A673 (cell line): Measurements from ENCODE around the gene ZFPL1. TPM values are rescaled to one million over a fixed set of nuclear protein-coding genes. Genes with fewer than 3 reads are reported as not detected.

Experiments
- Bru-seq: library from RNA; stranded (reverse); fragments of 400-500 nt; gene quantifications from one replicate; lab custom pipeline; 2021; lab: Mats Ljungman, UMichigan
- BruChase-seq, 2 experiments: library from RNA; stranded (reverse); fragments of 400-500 nt; gene quantifications; one replicate each; lab custom pipeline; 2021; lab: Mats Ljungman, UMichigan
- BruUV-seq: library from RNA; stranded (reverse); fragments of 400-500 nt; replicated peaks from 2 replicates; lab custom pipeline; 2021; lab: Mats Ljungman, UMichigan
- CTCF ChIA-PET: fragments of 300-600 bp; sonication (Branson Sonifier 250); formaldehyde crosslinking; loops from one replicate; lab custom pipeline; 2022; ENCODE audit warnings: antibody characterized with exemption; lab: Charles Lee
- POLR2A ChIA-PET: fragments of 300-600 bp; sonication (Branson Sonifier 250); formaldehyde crosslinking; loops from one replicate; lab custom pipeline; 2022; ENCODE audit warnings: antibody characterized with exemption; ENCODE audit not compliant: low non-redundant PET; lab: Charles Lee
- DNase-seq: peaks from one replicate; pipeline ENCODE4 v3.0.0-alpha.2; 2015; ENCODE audit warnings: low spot score
- H3K27ac ChIP-seq: fragments of 200-600 bp; sonication (generic); 2 replicates; pipeline ENCODE4 v1.5.1; 2016; ENCODE audit warnings: mixed run types, low read depth, mild to moderate bottlenecking, mixed read lengths, antibody characterized with exemption, low read length; ENCODE audit not compliant: poor library complexity, severe bottlenecking
- H3K27me3 ChIP-seq: fragments of 200-600 bp; sonication (generic); replicated peaks from 2 replicates; pipeline ENCODE4 v1.6.1; 2017; ENCODE audit warnings: mixed run types, low read depth, mild to moderate bottlenecking, mixed read lengths, antibody characterized with exemption, low read length; ENCODE audit not compliant: insufficient read depth, poor library complexity
- H3K36me3 ChIP-seq: fragments of 200-600 bp; sonication (generic); 2 replicates; pipeline ENCODE4 v1.6.1; 2016; ENCODE audit warnings: mixed run types, mild to moderate bottlenecking, mixed read lengths, antibody characterized with exemption, low read length; ENCODE audit not compliant: insufficient read depth, poor library complexity, severe bottlenecking
- H3K4me1 ChIP-seq: fragments of 200-600 bp; sonication (generic); 2 replicates; pipeline ENCODE4 v1.6.1; 2017; ENCODE audit warnings: mixed run types, mild to moderate bottlenecking, mixed read lengths, antibody characterized with exemption, low read length; ENCODE audit not compliant: insufficient read depth, poor library complexity, severe bottlenecking
- H3K4me3 ChIP-seq: fragments of 200-600 bp; sonication (generic); 2 replicates; pipeline ENCODE4 v1.5.1; 2016; ENCODE audit warnings: low read depth, mixed run types, mild to moderate bottlenecking, mixed read lengths, low read length; ENCODE audit not compliant: poor library complexity, severe bottlenecking
- H3K9me3 ChIP-seq: fragments of 200-600 bp; sonication (generic); 2 replicates; pipeline ENCODE4 v1.6.1; 2016; ENCODE audit warnings: mixed run types, low read depth, mild to moderate bottlenecking, mixed read lengths, antibody characterized with exemption, low read length; ENCODE audit not compliant: poor library complexity, severe bottlenecking
- CTCF ChIP-seq: fragments of 300-800, 200-600 bp; sonication (generic); conservative IDR thresholded peaks from 2 replicates; pipeline ENCODE4 v1.5.1; 2017; ENCODE audit warnings: low read depth, mild to moderate bottlenecking, antibody characterized with exemption, low read length, moderate library complexity, mixed read lengths
- EZH2 ChIP-seq: fragments of 200-600 bp; sonication (generic); IDR thresholded peaks from 2 replicates; pipeline ENCODE4 v1.6.1; 2017; ENCODE audit warnings: borderline replicate concordance, low read depth, mild to moderate bottlenecking, mixed read lengths, antibody characterized with exemption, low read length; ENCODE audit not compliant: poor library complexity, severe bottlenecking
- intact Hi-C: fragments of 100-400 bp; cut with micrococcal nuclease; formaldehyde crosslinking; loops from one replicate; pipeline ENCODE4 v1.10.0; 2022; ENCODE audit not compliant: unreplicated experiment
- long read RNA-seq: library from polyadenylated mRNA; stranded (forward); transcript quantifications from one replicate; pipeline ENCODE4 v2.0.0, GENCODE V29; 2022
- total RNA-seq: library from RNA; stranded (reverse); gene quantifications from 2 replicates; pipeline ENCODE4 v1.2.3, GENCODE V29; 2021

ZFPL1 gene
- total RNA-seq (45.9 and 46.6 TPM in 2 replicates), Bru-seq, nascent RNA (percentile 71 among the genes with signal in this experiment), BruChase-seq, experiment 1, labeled RNA remaining after a 2-hour chase (percentile 71 among the genes with signal in this experiment), BruChase-seq, experiment 2, labeled RNA remaining after a 6-hour chase (percentile 82 among the genes with signal in this experiment)
- long read RNA-seq, transcript ZFPL1-201 (8 exons, 1,371 nt), result major isoform, 82 of 110 reads
- long read RNA-seq, partial matches to known transcripts, result 15 of 110 reads
- long read RNA-seq, other reads (novel, unspliced or antisense), result 11 of 110 reads

GRCh38 chr11:65083834-65084597, at the start of gene ZFPL1, which contains the start of gene CDCA5:
ZFPL1 (plus strand) TSS chr11:65084222; CDS start chr11:65084699, 477 bp downstream.
CDCA5 (minus strand) TSS chr11:65084040; CDS start chr11:65083978, 62 bp downstream.
- Histone ChIP-seq H3K36me3 (peaks cover 41% of the 10 kb centered on the region), H3K9me3 (no peaks in the 10 kb centered on the region), H3K27me3 (no peaks in the 10 kb centered on the region), H3K27ac (peak within 1 kb of the TSS; percentile 90), H3K4me1 (peaks cover 12% of the 10 kb centered on the region), H3K4me3 (peak within 1 kb of the TSS; percentile 76)
- TF ChIP-seq EZH2 (no peak), CTCF (no peak)
- intact Hi-C loops, result no loop called here
- ChIA-PET POLR2A (interaction anchor here (0.5 to 0.6 kb wide), 2 partner anchors 51 to 1472 kb away, joined by 3 read pairs; no protein-coding TSS in a partner anchor), CTCF (no interaction called here)
- DNase-seq, result peak; percentile 99
- no TSS peak for BruUV-seq

GRCh38 chr11:65034423-65034822, 49.6 kb upstream of the ZFPL1 start:
- no peak overlapping the region for H3K27ac ChIP-seq
- H3K4me3 ChIP-seq, result no peak overlapping the region
- intact Hi-C loops, result no loop called here
- H3K27me3 ChIP-seq, result no peaks in the 10 kb centered on the region
- ChIA-PET POLR2A (no interaction called here), CTCF (no interaction called here)
- no TSS peak for BruUV-seq
- DNase-seq, result no peak
- no peaks in the 10 kb centered on the region for H3K36me3 ChIP-seq
- no peaks in the 10 kb centered on the region for H3K9me3 ChIP-seq
- no peak for TF ChIP-seq CTCF
- TF ChIP-seq EZH2, result no peak
- H3K4me1 ChIP-seq, result no peaks in the 10 kb centered on the region

GRCh38 chr11:65035579-65035978, 48.4 kb upstream of the ZFPL1 start:
- Histone ChIP-seq H3K27ac (no peak overlapping the region), H3K4me1 (peaks cover 7% of the 10 kb centered on the region), H3K27me3 (no peaks in the 10 kb centered on the region), H3K36me3 (no peaks in the 10 kb centered on the region), H3K9me3 (no peaks in the 10 kb centered on the region), H3K4me3 (no peak overlapping the region)
- BruUV-seq, result no TSS peak
- DNase-seq, result no peak
- intact Hi-C loops, result no loop called here
- POLR2A ChIA-PET, result interaction anchor here (0.6 kb wide), 1 partner anchor 67 kb away, joined by 8 read pairs; no protein-coding TSS in a partner anchor
- TF ChIP-seq EZH2 (no peak), CTCF (no peak)
- CTCF ChIA-PET, result interaction anchor here (0.6 kb wide), 1 partner anchor 17 kb away, joined by 5 read pairs; no protein-coding TSS in a partner anchor
